Stimulated activated CD4-positive, alpha-beta T cell treated with anti-CD3 and anti-CD28 coated beads, Interleukin-4, amount 100 ng/mL, for 4 hours (primary cell): ENCODE data around the gene MYD88.
A peak's percentile ranks its signal among the peaks of the same experiment; 100 is the strongest.
"Not testable (repeated sequence)": the region's sequence is repeated elsewhere in the genome, so short reads cannot be mapped to it uniquely, and the experiment has no call there.

Experiments used
- DNase-seq, 2 experiments: peaks; one replicate each; pipeline ENCODE4 v3.0.0-alpha.2; 2020

The MYD88 gene

GRCh38 chr3:38146504-38146903 lies 8.0 kb downstream of the MYD88 start:
- no peak for DNase-seq

- DNase-seq = no peak
These were observed 9.0 kb downstream of the MYD88 start for GRCh38 chr3:38147421-38147820.

- no peak for DNase-seq
These were observed 9.9 kb downstream of the MYD88 start for GRCh38 chr3:38148311-38148882.

GRCh38 chr3:38149708-38150107 lies 11.2 kb downstream of the MYD88 start:
- DNase-seq = no peak

GRCh38 chr3:38150780-38151528 lies 12.5 kb downstream of the MYD88 start:
- DNase-seq = no peak

GRCh38 chr3:38151667-38152265 lies 13.3 kb downstream of the MYD88 start:
- no peak for DNase-seq

- no peak for DNase-seq
These were observed 14.1 kb downstream of the MYD88 start for GRCh38 chr3:38152609-38153008.

GRCh38 chr3:38153221-38153620 lies 14.8 kb downstream of the MYD88 start:
- no peak for DNase-seq

GRCh38 chr3:38154033-38154494 lies 15.6 kb downstream of the MYD88 start:
- DNase-seq = no peak

- no peak for DNase-seq
These were observed 16.3 kb downstream of the MYD88 start for GRCh38 chr3:38154625-38155255.

- no peak for DNase-seq
These were observed 17.4 kb downstream of the MYD88 start for GRCh38 chr3:38155825-38156224.

GRCh38 chr3:38157117-38157516 lies 18.7 kb downstream of the MYD88 start:
- DNase-seq = no peak

GRCh38 chr3:38157595-38157994 lies 19.1 kb downstream of the MYD88 start:
- no peak for DNase-seq

GRCh38 chr3:38158472-38158871 lies 20.0 kb downstream of the MYD88 start:
- DNase-seq = no peak

GRCh38 chr3:38160704-38161103 lies 22.2 kb downstream of the MYD88 start:
- not testable (repeated sequence) for DNase-seq

- DNase-seq = no peak
These were observed 24.8 kb downstream of the MYD88 start for GRCh38 chr3:38163117-38163840.

GRCh38 chr3:38163841-38164642 lies 25.6 kb downstream of the MYD88 start:
- no peak for DNase-seq

- no peak for DNase-seq
These were observed 26.1 kb downstream of the MYD88 start for GRCh38 chr3:38164643-38164951.

- DNase-seq = peak; percentile 94 to 98
These were observed 26.7 kb downstream of the MYD88 start, which contains the start of gene OXSR1 for GRCh38 chr3:38164952-38165721. Gene OXSR1 (plus strand): TSS chr3:38165537. CDS start chr3:38165877, 340 bp downstream.

- no peak for DNase-seq
These were observed 27.4 kb downstream of the MYD88 start for GRCh38 chr3:38165722-38166387.

GRCh38 chr3:38167591-38167990 lies 29.1 kb downstream of the MYD88 start:
- no peak for DNase-seq
